HUDEP-2 (cell line): Measurements from ENCODE around the gene TRPM7.
"Not testable (repeated sequence)": the region's sequence is repeated elsewhere in the genome, so short reads cannot be mapped to it uniquely, and the experiment has no call there.

ENCODE experiments used
- DNase-seq, 76 experiments: peaks; one replicate each; lab custom pipeline; 2025; ENCODE audit not compliant: unreplicated experiment in 76 of 76; lab: John Stamatoyannopoulos, UW

Gene TRPM7

GRCh38 chr15:50593761-50594160, 92.8 kb downstream of the TRPM7 start:
- peak in 8 of 76 experiments; percentile 9 to 66 (median 20) for DNase-seq

- DNase-seq = no peak
Observed at GRCh38 chr15:50590288-50590687, 96.3 kb downstream of the TRPM7 start.

GRCh38 chr15:50577492-50577891, 109.1 kb downstream of the TRPM7 start:
- DNase-seq = no peak

DNA sequence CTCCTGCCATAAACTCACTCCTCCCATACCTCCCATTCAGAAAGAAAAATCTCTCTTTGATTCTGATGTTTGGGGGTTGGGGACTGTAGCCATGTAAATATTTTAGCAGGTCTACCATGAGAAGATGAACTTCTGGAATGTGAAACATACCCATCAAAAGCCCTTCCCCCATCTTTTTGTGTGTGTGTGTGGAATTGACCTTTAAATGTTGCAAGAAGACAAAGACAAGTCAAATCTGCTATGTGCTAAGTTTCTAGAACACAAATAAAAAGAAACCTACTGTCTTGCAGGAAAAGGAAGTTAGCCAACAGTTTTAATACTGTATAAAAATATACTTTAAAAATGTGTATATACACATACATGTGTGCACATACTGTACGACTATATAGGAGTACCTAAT, 110.4 kb downstream of the TRPM7 start:
- no peak for DNase-seq

DNA sequence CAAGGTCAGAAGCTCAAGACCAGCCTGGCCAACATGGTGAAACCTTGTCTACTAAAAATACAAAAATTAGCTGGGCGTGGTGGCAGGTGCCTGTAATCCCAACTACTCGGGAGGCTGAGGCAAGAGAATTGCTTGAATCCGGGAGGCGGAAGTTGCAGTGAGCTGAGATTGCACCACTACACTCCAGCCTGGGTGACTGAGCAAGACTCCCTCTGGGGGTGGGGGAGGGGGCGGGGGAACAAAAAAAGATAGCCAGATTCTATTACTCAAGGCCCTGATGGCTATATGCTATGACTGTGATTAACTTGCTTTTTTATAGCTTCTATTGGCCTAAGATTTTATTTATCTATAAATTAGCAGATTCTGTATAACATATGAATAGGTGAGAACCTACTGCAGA, 112.8 kb downstream of the TRPM7 start:
- DNase-seq = not testable (repeated sequence)

DNA sequence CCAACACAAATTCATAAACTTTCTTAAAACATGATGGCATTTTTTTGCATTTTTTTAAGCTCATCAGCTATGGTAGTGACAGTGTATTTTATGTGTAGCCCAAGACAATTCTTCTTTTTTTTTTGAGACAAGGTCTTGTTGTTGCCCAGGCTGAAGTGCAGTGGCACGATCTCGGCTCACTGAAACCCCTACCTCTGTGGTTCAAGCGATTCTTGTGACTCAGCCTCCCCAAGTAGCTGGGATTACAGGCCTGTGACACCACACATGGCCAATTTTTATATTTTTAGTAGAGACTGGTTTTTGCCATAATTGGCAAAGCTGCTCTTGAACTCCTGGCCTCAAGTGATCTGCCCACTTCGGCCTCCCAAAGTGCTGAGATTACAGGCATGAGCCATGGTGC, 122.8 kb downstream of the TRPM7 start:
- DNase-seq = no peak

GRCh38 chr15:50562735-50563640, 123.6 kb downstream of the TRPM7 start:
- DNase-seq = no peak

DNA sequence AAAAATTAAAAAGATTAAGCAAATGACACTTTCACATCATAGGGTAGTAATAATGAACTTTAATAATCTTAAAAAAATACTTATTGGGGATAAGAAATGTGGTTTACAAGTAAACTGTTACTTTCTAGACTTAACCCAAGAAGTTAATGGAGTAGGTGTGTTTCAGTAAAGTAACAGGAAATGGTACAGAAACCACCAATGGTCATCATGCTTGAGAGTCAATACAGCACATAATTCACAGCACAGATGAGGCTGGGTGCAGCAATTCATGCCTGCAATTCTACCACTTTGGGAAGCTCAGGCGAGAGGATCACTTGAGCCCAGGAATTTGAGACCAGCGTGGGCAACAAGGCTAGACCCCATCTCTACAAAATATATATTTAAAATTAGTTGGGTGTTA, 128.6 kb downstream of the TRPM7 start:
- no peak for DNase-seq

DNA sequence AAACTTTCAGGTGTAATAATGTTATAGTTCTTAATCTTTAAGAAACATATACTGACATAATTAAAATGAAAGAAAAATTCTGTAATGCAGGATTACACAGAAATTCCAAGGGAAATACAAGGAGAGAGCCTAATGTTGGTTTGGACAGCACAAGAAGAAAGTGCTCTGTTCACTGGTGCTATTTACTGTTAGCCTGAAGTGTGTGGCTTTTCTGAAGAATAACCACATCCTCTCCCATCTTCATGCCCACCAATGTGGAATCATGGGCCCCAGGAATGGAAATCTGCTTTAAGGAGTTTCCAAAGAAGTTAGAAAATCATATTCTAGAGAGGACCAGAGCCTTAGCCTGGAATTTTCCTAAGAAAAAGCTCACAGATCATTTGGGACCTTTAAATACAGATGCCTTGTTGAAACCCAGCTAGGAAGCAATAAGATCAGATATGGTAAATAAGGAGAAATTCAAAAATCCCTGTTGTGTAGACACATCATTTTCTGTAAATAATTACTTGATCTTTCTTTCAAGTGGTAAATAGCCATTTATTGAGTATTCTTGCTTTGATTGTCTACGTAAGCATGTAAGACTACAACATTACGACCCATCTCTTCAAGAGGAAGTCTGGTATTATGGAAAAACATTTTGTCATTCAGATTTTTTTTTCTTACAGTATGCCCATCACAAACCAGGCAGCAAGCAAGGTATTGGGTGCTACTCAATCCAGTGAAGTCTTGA, 129.8 kb downstream of the TRPM7 start:
- no peak for DNase-seq

- no peak for DNase-seq
Observed at GRCh38 chr15:50552238-50552637, 134.4 kb downstream of the TRPM7 start.

DNA sequence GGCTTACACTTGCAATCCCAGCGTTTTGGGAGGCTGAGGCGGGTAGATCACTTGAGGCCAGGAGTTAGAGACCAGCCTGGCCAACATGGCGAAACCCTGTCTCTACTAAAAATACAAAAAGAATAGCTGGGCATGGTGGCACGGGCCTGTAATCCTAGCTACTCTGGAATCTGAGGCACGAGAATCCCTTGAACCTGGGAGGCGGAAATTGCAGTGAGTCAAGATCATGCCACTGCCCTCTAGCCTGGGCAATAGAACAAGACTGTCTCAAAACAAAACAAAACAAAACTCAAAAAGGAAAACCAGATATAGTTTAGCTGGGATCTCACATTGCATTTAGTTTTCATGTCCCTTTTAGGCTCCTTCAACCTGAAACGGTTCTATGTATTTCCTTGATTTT, 137.3 kb downstream of the TRPM7 start:
- no peak for DNase-seq

DNA sequence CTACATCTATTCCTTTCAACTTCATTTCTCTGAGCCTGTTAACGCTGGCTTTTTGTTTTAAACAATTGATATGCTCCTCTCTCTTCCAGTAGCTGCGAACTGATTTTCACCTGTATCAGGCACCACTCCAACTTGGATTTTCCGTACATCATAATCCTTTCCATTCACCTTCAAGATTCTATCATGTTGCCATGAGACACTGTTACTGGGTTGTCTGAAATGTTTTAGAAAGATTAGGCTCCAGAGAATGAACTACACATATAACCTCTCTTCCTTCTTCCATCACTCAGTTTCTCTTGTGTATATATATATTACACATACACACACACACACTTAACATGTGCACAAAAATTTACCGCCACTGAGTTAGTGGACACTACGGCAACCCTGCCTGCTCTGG, 140.0 kb downstream of the TRPM7 start, which contains the start of gene USP50:
Gene USP50 (minus strand): TSS at position 101 of the 400 bp plus-strand sequence. CDS start 141 bp downstream, outside the sequence.
- DNase-seq = no peak

- DNase-seq = no peak
Observed at GRCh38 chr15:50544368-50544767, 142.2 kb downstream of the TRPM7 start.

- no peak for DNase-seq
Observed at GRCh38 chr15:50543556-50543955, 143.0 kb downstream of the TRPM7 start.

DNA sequence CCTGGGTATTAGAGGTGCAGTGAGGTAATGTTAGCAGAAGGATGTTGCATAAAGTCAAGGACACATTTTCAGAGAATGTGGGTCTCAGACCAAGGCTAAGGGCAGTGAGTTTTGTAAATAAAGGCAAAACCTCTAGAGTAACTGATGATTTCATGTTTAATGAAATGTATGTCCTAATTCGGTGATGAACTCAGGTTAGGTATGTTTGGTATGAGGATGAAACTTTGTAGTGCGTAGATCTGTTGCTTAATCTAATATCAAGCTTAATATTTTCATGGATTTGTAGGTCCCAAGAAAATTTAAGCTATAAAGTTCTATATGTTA, 143.7 kb downstream of the TRPM7 start:
- no peak for DNase-seq

GRCh38 chr15:50531766-50532165, 154.8 kb downstream of the TRPM7 start:
- no peak for DNase-seq

GRCh38 chr15:50531163-50531562, 155.4 kb downstream of the TRPM7 start:
- no peak for DNase-seq

GRCh38 chr15:50523851-50524251, 162.7 kb downstream of the TRPM7 start:
- no peak for DNase-seq

DNA sequence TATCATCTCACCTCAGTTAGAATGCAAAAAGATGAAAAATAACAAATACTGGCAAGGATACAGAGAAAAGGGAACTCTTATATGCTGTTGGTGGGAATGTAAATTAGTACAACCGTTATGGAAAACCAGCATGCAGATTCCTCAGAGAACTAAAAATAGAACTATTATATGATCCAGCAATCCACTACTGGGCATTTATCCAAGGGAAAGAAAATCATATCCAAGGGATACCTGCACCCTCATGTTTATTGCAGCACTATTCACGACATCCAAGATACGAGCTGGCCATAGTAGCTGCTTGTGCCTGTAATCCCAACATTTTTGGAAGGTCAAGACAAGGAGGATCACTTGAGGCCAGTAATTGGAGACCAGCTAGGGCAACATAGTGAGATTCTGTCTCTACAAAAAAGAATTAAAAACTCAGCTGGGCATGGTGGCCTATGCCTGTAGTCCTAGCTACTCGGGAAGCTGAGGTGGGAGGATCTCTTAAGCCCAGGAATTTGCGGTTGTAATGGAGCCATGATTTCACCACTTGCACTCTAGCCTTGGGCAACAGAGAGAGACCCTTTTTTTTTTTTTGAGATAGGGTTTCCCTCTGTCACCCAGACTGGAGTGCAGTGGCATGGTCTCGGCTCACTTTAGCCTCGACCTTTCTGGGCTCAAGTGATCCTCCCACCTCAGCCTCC, 166.7 kb downstream of the TRPM7 start:
- no peak for DNase-seq

- no peak for DNase-seq
Observed at GRCh38 chr15:50513001-50513400, 173.6 kb downstream of the TRPM7 start.
